Measurements from ENCODE around the gene APC2. TPM values are rescaled to one million over a fixed set of nuclear protein-coding genes. Genes with fewer than 3 reads are reported as not detected.
"Not testable (repeated sequence)": the region's sequence is repeated elsewhere in the genome, so short reads cannot be mapped to it uniquely, and the experiment has no call there.

The APC2 gene
- total RNA-seq, 2 experiments from 2014 or later = 0.09 to 0.14 TPM

- Mint-ChIP-seq H3K36me3 (ENCODE audit: low read depth) (peaks cover 19% of the 10 kb centered on the region), H3K4me1 (peaks cover under 1% of the 10 kb centered on the region), H3K27ac (no peak overlapping the region), H3K27me3 (no peaks in the 10 kb centered on the region), H3K4me3 (no peak overlapping the region), H3K9me3 (ENCODE audit: low read depth) (no peaks in the 10 kb centered on the region)
- ChIA-PET CTCF (no interaction called here), POLR2A (no interaction called here)
- intact Hi-C loops (cut with DNase I, micrococcal nuclease) = no loop called here
- ATAC-seq (no peak), DNase-seq (no peak)
Measured at GRCh38 chr19:1432507-1432887, 17.4 kb upstream of the APC2 start.

- Mint-ChIP-seq H3K9me3 (ENCODE audit: low read depth) (no peaks in the 10 kb centered on the region), H3K36me3 (ENCODE audit: low read depth) (peaks cover 22% of the 10 kb centered on the region), H3K4me1 (peaks cover 9% of the 10 kb centered on the region), H3K4me3 (no peak overlapping the region), H3K27me3 (no peaks in the 10 kb centered on the region), H3K27ac (no peak overlapping the region)
- ATAC-seq (no peak), DNase-seq (no peak)
- intact Hi-C loops (cut with DNase I, micrococcal nuclease) = no loop called here
- ChIA-PET POLR2A (no interaction called here), CTCF (no interaction called here)
Measured at GRCh38 chr19:1433119-1434039, 16.5 kb upstream of the APC2 start.

DNA sequence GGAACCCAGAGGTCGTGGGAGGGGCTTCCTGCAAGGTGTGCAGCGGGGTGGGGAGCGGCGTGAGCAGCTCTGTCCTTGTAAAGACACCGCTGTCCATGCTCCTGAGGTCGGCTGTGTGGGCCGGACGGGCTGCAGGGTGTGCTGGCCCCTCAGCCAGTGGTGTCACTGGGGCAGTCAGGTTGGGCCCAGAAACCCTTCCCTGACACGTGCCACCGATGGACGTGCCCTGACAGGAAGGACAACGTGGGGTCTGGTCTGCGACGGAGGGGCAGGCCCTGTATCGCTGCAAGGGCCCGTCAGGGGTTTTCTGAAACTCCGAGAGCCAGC, 15.9 kb upstream of the APC2 start:
- DNase-seq (no peak), ATAC-seq (no peak)
- intact Hi-C loops (cut with DNase I, micrococcal nuclease) = no loop called here
- no peaks in the 10 kb centered on the region for H3K27me3 Mint-ChIP-seq
- POLR2A ChIA-PET = no interaction called here
- H3K4me1 Mint-ChIP-seq = peaks cover 9% of the 10 kb centered on the region
- peaks cover 24% of the 10 kb centered on the region for H3K36me3 Mint-ChIP-seq (ENCODE audit: low read depth)
- no peaks in the 10 kb centered on the region for H3K9me3 Mint-ChIP-seq (ENCODE audit: low read depth)
- no peak overlapping the region for H3K4me3 Mint-ChIP-seq
- CTCF ChIA-PET = no interaction called here
- no peak overlapping the region for H3K27ac Mint-ChIP-seq

GRCh38 chr19:1434577-1435060, 15.3 kb upstream of the APC2 start:
- DNase-seq = no peak
- Mint-ChIP-seq H3K36me3 (ENCODE audit: low read depth) (peaks cover 30% of the 10 kb centered on the region), H3K4me1 (peaks cover 10% of the 10 kb centered on the region), H3K4me3 (no peak overlapping the region), H3K27ac (no peak overlapping the region), H3K9me3 (ENCODE audit: low read depth) (no peaks in the 10 kb centered on the region), H3K27me3 (no peaks in the 10 kb centered on the region)
- ATAC-seq = no peak
- POLR2A ChIA-PET = no interaction called here
- intact Hi-C loops (cut with DNase I, micrococcal nuclease) = loop anchor here in 1 of 2 experiments (5.0 kb wide), 1 partner anchor 637 kb away; the partner anchor contains the start of gene PTBP1
- CTCF ChIA-PET = no interaction called here

DNA sequence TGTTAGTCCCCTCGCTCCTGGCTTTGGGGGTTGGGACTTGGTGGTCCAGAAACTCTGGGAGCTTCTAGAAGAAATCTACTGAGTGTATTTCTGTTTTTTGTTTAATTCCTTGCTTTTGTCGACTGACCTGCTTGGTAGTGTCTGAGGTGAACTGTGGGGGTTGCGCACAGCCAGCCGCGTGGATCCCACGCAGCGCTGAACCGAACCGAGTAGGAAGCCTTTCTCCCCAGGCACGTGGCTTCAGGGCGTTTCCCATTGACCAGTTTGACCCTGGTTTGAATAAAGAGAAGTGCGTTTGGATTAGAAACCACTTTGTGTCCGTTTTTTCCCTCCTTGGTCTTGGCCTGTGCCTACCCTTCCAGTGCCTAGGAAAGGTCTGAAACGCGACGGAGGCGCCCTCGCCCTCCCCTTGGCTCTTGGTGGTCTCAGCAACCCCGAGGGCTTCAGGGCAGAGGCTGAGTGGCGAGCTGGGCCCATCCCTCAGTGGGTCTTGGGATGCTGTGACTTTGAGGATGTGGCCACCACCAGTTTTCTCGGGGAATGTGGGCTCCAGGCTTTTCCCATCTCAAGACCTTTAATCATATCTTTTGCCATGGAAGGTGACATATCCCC, 14.4 kb upstream of the APC2 start:
- no peak for ATAC-seq
- ChIA-PET CTCF (no interaction called here), POLR2A (no interaction called here)
- no peaks in the 10 kb centered on the region for H3K27me3 Mint-ChIP-seq
- H3K4me3 Mint-ChIP-seq = no peak overlapping the region
- no peak overlapping the region for H3K27ac Mint-ChIP-seq
- H3K4me1 Mint-ChIP-seq = peaks cover 19% of the 10 kb centered on the region
- intact Hi-C loops (cut with DNase I, micrococcal nuclease) = loop anchor here in 1 of 2 experiments (5.0 kb wide), 1 partner anchor 638 kb away; the partner anchor contains the start of gene PTBP1
- peaks cover 39% of the 10 kb centered on the region for H3K36me3 Mint-ChIP-seq (ENCODE audit: low read depth)
- DNase-seq = no peak
- H3K9me3 Mint-ChIP-seq (ENCODE audit: low read depth) = no peaks in the 10 kb centered on the region

DNA sequence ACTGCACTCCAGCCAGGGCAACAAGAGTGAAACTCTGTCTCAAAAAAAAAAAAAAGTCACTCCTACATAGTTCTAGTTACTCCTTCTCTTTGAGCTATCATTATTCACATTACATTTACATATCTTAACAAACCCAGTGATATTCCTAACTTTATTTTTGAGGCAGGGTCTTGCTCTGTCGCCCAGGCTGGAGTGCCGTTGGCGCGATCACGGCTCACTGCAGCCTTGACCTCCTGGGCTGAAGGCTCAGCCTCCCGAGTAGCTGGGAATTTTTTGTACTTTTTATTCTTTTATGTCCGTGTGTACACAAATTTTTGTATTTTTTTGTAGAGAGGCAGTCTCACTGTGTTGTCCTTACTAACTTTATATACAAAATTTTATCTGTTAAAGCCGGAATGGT, 12.3 kb upstream of the APC2 start:
- intact Hi-C loops (cut with DNase I, micrococcal nuclease) = loop anchor here (1.0 to 5.0 kb wide), 10 partner anchors 30 to 640 kb away; partner anchors contain the start of genes DAZAP1 (in 2 of the 2), ADAMTSL5 (in 1 of the 2), C19orf25 (in 1 of the 2) and FAM174C (in 1 of the 2)
- peaks cover 51% of the 10 kb centered on the region for H3K36me3 Mint-ChIP-seq (ENCODE audit: low read depth)
- POLR2A ChIA-PET = interaction anchor here (0.6 kb wide), 2 partner anchors 25 to 754 kb away, joined by 3 to 4 read pairs; no protein-coding TSS in a partner anchor
- peaks cover 34% of the 10 kb centered on the region for H3K4me1 Mint-ChIP-seq
- no peaks in the 10 kb centered on the region for H3K9me3 Mint-ChIP-seq (ENCODE audit: low read depth)
- CTCF ChIA-PET = interaction anchor here (0.5 to 1.7 kb wide), 8 partner anchors 11 to 158 kb away, joined by 3 to 5 read pairs (median 3); no protein-coding TSS in a partner anchor
- H3K27ac Mint-ChIP-seq = no peak overlapping the region
- H3K4me3 Mint-ChIP-seq = peak overlapping the region; percentile 94
- DNase-seq (no peak), ATAC-seq (no peak)
- H3K27me3 Mint-ChIP-seq = no peaks in the 10 kb centered on the region

DNA sequence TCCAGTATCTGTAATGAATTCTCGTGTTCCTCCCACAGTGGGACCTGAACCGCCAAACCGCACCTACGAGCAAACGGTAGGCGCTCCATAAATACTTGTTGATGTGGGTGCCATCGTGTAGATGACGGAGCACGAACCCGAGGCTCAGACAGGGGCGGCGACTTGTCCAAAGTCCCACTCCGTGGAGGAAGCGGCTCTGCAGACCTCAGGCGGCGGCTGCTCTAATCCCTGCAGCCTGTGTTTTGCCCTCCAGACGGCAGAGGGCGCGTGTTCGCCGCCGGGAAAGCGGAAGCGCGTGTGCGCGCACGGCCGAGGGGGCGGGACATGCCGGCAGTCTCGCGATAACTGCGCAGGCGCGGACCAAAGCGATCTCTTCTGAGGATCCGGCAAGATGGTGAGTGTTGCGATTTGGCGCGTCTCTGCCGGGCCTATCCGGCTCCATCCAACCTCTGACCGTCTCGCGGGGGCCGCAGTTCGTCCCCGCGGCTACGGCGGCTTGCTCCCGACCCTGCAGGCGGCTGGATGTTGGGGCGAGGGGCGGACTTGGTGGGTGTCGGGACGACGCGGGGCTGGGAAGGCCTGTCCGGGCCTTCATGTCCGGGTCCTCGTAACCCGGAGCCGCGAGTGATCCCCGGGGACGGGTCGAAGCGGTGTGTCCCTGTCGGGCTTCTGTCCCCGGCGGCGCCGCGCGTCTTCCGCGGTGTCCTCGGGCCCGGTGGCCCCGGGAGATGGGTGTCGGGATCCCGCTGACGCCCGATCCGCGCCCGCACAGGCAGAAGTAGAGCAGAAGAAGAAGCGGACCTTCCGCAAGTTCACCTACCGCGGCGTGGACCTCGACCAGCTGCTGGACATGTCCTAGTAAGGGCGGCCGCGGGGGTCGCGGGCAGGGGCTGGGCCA, 11.6 kb upstream of the APC2 start, which contains the start of gene RPS15:
RPS15 (plus strand) TSS at position 362 of the 898 bp plus-strand sequence; CDS start at position 392, 30 bp downstream.
- intact Hi-C loops (cut with DNase I, micrococcal nuclease) = loop anchor here (1.0 to 5.0 kb wide), 10 partner anchors 31 to 641 kb away; partner anchors contain the start of genes DAZAP1 (in 2 of the 2), ADAMTSL5 (in 1 of the 2), C19orf25 (in 1 of the 2) and FAM174C (in 1 of the 2)
- H3K27ac Mint-ChIP-seq = peak within 1 kb of the TSS; percentile 99
- CTCF ChIA-PET = interaction anchor here (0.5 to 1.2 kb wide), 7 partner anchors 11 to 159 kb away, joined by 3 to 5 read pairs (median 3); no protein-coding TSS in a partner anchor

DNA sequence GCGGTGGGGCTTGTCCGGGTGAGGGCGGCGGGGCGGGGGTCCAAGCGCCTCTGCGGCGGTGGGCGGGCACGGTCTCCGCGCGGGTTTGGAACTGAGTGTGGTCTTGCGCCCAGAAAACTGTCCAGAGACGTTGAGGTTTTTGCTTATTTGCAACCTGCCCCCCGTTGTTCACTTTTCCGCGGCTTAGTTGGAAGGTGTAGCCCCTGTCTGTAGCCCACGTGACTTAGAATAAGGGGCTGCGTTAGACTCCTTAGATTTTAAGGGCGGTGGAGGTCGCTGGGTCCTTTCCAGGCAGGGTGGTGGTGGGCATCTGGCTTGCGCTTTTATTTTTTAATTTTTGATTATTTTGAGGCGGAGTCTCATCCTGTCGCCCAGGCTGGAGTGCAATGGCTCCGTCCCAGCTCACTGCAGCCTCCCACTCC, 11.0 kb upstream of the APC2 start:
- H3K9me3 Mint-ChIP-seq (ENCODE audit: low read depth) = no peaks in the 10 kb centered on the region
- peaks cover 47% of the 10 kb centered on the region for H3K36me3 Mint-ChIP-seq (ENCODE audit: low read depth)
- peaks cover 34% of the 10 kb centered on the region for H3K4me1 Mint-ChIP-seq
- ATAC-seq = no peak
- intact Hi-C loops (cut with DNase I, micrococcal nuclease) = loop anchor here (1.0 to 5.0 kb wide), 10 partner anchors 32 to 642 kb away; partner anchors contain the start of genes DAZAP1 (in 2 of the 2), ADAMTSL5 (in 1 of the 2), C19orf25 (in 1 of the 2) and FAM174C (in 1 of the 2)
- H3K27me3 Mint-ChIP-seq = no peaks in the 10 kb centered on the region
- ChIA-PET CTCF (interaction anchor here (1.0 to 1.6 kb wide), 2 partner anchors 34 to 195 kb away, joined by 3 read pairs; no protein-coding TSS in a partner anchor), POLR2A (no interaction called here)
- H3K4me3 Mint-ChIP-seq = peak overlapping the region; percentile 94
- DNase-seq = no peak
- H3K27ac Mint-ChIP-seq = peak overlapping the region; percentile 99

More for the DNA sequence above, 11.6 kb upstream of the APC2 start, which contains the start of gene RPS15:
- POLR2A ChIA-PET = no interaction called here
- H3K9me3 Mint-ChIP-seq (ENCODE audit: low read depth) = no peaks in the 10 kb centered on the region
- H3K36me3 Mint-ChIP-seq (ENCODE audit: low read depth) = peaks cover 47% of the 10 kb centered on the region
- no peaks in the 10 kb centered on the region for H3K27me3 Mint-ChIP-seq
- ATAC-seq = peak; percentile 86
- peaks cover 34% of the 10 kb centered on the region for H3K4me1 Mint-ChIP-seq
- DNase-seq = peak; percentile 98
- peak within 1 kb of the TSS; percentile 94 for H3K4me3 Mint-ChIP-seq

DNA sequence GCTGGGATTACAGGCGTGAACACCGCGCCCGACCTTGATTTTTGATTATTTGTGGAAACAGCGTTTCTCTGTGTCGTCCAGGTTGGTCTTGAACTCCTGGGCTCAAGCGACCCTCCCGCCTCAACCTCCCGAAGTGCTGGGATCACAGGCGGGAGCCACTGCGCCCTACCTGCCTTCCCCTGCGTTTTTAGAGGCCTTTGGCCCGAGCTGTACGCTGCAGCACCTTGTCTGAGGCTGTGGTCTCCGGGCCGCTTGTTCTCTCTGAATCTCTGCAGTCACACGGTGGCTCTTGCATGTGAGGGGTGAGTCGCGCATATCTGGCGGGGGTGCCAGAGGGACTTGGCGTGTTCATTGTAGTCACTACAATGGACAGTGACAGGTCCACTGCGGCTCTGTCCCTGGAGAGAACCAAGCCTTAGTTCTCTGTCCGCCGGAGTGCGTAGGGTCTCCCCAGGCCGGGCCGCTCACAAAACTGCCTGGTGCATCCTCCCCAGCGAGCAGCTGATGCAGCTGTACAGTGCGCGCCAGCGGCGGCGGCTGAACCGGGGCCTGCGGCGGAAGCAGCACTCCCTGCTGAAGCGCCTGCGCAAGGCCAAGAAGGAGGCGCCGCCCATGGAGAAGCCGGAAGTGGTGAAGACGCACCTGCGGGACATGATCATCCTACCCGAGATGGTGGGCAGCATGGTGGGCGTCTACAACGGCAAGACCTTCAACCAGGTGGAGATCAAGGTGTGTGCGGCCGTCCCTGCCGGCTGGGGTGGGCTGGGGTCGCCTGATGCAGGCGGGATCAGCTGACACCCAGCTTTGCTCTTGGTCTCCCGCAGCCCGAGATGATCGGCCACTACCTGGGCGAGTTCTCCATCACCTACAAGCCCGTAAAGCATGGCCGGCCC, 10.2 kb upstream of the APC2 start:
- not testable (repeated sequence) for ATAC-seq; H3K27me3 Mint-ChIP-seq; H3K9me3 Mint-ChIP-seq (ENCODE audit: low read depth)
- peak overlapping the region; percentile 94 for H3K4me3 Mint-ChIP-seq
- H3K36me3 Mint-ChIP-seq (ENCODE audit: low read depth) = peaks cover 47% of the 10 kb centered on the region
- intact Hi-C loops (cut with DNase I, micrococcal nuclease) = loop anchor here (2.0 to 5.0 kb wide), 3 partner anchors 33 to 642 kb away; partner anchors contain the start of genes C19orf25 (in 1 of the 2), DAZAP1 (in 1 of the 2) and PTBP1 (in 1 of the 2)
- CTCF ChIA-PET = interaction anchor here (1.0 to 1.6 kb wide), 3 partner anchors 31 to 195 kb away, joined by 3 to 4 read pairs (median 3); no protein-coding TSS in a partner anchor
- H3K27ac Mint-ChIP-seq = peak overlapping the region; percentile 99
- peak; percentile 49 for DNase-seq
- POLR2A ChIA-PET = interaction anchor here (0.6 to 1.2 kb wide), 3 partner anchors 20 to 209 kb away, joined by 3 to 4 read pairs (median 3); no protein-coding TSS in a partner anchor
- peaks cover 37% of the 10 kb centered on the region for H3K4me1 Mint-ChIP-seq
